ENCODE results near the gene ITGAL. TPM values are rescaled to one million over a fixed set of nuclear protein-coding genes. Genes with fewer than 3 reads are reported as not detected.
A peak's percentile ranks its signal among the peaks of the same experiment; 100 is the strongest.
"Not testable (repeated sequence)": the region's sequence is repeated elsewhere in the genome, so short reads cannot be mapped to it uniquely, and the experiment has no call there.

The ITGAL gene
- total and polyA plus RNA-seq, 2 of the 13 experiments (the other 11 are each of a cell fraction or from before 2014, with no cell fraction given) = 0.86 to 1.2 TPM

DNA sequence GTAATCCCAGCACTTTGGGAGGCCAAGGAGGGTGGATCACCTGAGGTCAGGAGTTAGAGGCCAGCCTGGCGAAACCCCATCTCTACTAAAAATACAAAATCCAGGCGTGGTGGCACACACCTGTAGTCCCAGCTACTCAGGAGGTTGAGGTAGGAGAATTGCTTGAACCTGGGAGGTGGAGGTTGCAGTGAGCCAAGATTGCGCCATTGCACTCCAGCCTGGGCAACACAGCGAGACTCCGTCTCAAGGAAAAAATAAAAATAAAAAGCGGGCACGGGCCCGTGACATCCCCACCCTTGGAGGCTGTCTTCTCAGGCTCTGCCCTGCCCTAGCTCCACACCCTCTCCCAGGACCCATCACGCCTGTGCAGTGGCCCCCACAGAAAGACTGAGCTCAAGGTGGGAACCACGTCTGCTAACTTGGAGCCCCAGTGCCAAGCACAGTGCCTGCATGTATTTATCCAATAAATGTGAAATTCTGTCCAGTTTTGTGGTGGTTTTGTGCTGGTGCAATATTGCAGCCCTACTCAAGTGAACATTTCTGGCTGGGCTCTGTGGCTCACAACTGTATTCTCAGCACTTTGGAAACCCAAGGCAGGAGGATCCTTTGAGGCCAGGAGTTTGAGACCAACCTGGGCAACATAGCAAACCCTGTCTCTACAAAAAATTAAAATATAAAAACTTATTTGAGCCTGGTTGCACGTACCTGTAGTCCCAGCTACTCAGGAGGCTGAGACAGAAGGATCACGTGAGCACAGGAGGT, 50.3 kb downstream of the ITGAL start:
- intact Hi-C loops (cut with micrococcal nuclease; ENCODE audit: unreplicated experiment) = loop anchor here (10.0 kb wide), 1 partner anchor 132 kb away; the partner anchor contains the start of genes FBRS and PRR14
- Histone ChIP-seq H3K4me1 (ENCODE audit: insufficient read depth, low read length) (peaks cover 60% of the 10 kb centered on the region), H3K4me3 (replicated peaks in 1 of 3; ENCODE audit: insufficient read depth in 1 of 3, low read depth in 2 of 3, low read length in 3 of 3) (peak overlapping the region in 1 of 3 experiments; percentile 61; a peak in 2 of 6 replicates), H3K4me2 (ENCODE audit: low read depth, low read length) (peak overlapping the region; percentile 86)
- in situ Hi-C loops (cut with HindIII; ENCODE audit: extremely low pct_ligation_motif_present, low pct_unique_long_range_greater_than_20kb); H3K9ac ChIP-seq (ENCODE audit: insufficient read depth, low read depth, low read length); DNase-seq (ENCODE audit: low spot score); H3K9me3 ChIP-seq (ENCODE audit: low read length); H2AFZ ChIP-seq (ENCODE audit: low read length); H3K27ac ChIP-seq (ENCODE audit: extremely low read length, insufficient read depth, low read length); H3K27me3 ChIP-seq (ENCODE audit: control insufficient read depth in 1 of 2, insufficient read depth in 2 of 2, low read length in 2 of 2); H3K79me2 ChIP-seq (ENCODE audit: insufficient read depth, low read length); H4K20me1 ChIP-seq (ENCODE audit: insufficient read depth, low read length); FAIRE-seq; H3K36me3 ChIP-seq (replicated peaks in 1 of 2; ENCODE audit: control insufficient read depth in 1 of 2, insufficient read depth in 2 of 2, low read length in 2 of 2); ATAC-seq; BruUV-seq (replicated peaks); CTCF ChIA-PET (ENCODE audit: low intra/inter-chr PET ratio, low total read pairs): not testable (repeated sequence)
- TF ChIP-seq KDM3A (CRISPR knock-in tag; IDR thresholded peaks at IDR 0.05; ENCODE audit: low read depth) (0 out of 2 replicates have a peak, but pooled peaks have one; percentile 15), TBX3 (IDR thresholded peaks at IDR 0.05; ENCODE audit: borderline replicate concordance) (0 out of 2 replicates have a peak, but pooled peaks have one; percentile 3), SMAD1 (CRISPR knock-in tag; IDR thresholded peaks at IDR 0.05; ENCODE audit: borderline replicate concordance, low read depth) (0 out of 2 replicates have a peak, but pooled peaks have one; percentile 32), HDAC1 (CRISPR knock-in tag; IDR thresholded peaks at IDR 0.05) (0 out of 2 replicates have a peak, but pooled peaks have one; percentile 4), TERF1 (CRISPR knock-in tag; IDR thresholded peaks at IDR 0.05) (0 out of 2 replicates have a peak, but pooled peaks have one; percentile 30), TMF1 (CRISPR knock-in tag; IDR thresholded peaks at IDR 0.05; ENCODE audit: low read depth) (peak; percentile 9; the same call in 1 of the 2 replicates), ZC3H13 (CRISPR knock-in tag; IDR thresholded peaks at IDR 0.05) (peak; percentile 5; the same call in 1 of the 2 replicates), POLR2G (IDR thresholded peaks at IDR 0.05; ENCODE audit: low read depth, low read length) (peak; percentile 53; the same call in 1 of the 2 replicates), ZNF121 (CRISPR knock-in tag; IDR thresholded peaks at IDR 0.05) (peak; percentile 96), TGIF2 (CRISPR knock-in tag; IDR thresholded peaks at IDR 0.05) (0 out of 2 replicates have a peak, but pooled peaks have one; percentile 12), ZMYM3 (CRISPR knock-in tag; IDR thresholded peaks at IDR 0.05) (peak; percentile 54), POLR2AphosphoS5 (IDR thresholded peaks at IDR 0.05; ENCODE audit: low read depth, low read length) (peak; percentile 37; the same call in 1 of the 2 replicates), KDM5B (CRISPR knock-in tag; IDR thresholded peaks at IDR 0.05; ENCODE audit: borderline replicate concordance) (0 out of 2 replicates have a peak, but pooled peaks have one; percentile 26)
- TF ChIP-seq, protein P1, sequence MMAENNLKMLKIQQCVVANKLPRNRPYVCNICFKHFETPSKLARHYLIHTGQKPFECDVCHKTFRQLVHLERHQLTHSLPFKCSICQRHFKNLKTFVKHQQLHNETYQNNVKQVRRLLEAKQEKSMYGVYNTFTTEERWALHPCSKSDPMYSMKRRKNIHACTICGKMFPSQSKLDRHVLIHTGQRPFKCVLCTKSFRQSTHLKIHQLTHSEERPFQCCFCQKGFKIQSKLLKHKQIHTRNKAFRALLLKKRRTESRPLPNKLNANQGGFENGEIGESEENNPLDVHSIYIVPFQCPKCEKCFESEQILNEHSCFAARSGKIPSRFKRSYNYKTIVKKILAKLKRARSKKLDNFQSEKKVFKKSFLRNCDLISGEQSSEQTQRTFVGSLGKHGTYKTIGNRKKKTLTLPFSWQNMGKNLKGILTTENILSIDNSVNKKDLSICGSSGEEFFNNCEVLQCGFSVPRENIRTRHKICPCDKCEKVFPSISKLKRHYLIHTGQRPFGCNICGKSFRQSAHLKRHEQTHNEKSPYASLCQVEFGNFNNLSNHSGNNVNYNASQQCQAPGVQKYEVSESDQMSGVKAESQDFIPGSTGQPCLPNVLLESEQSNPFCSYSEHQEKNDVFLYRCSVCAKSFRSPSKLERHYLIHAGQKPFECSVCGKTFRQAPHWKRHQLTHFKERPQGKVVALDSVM (CRISPR knock-in tag; IDR thresholded peaks at IDR 0.05) = peak; percentile 68
- TF ChIP-seq, protein P2, sequence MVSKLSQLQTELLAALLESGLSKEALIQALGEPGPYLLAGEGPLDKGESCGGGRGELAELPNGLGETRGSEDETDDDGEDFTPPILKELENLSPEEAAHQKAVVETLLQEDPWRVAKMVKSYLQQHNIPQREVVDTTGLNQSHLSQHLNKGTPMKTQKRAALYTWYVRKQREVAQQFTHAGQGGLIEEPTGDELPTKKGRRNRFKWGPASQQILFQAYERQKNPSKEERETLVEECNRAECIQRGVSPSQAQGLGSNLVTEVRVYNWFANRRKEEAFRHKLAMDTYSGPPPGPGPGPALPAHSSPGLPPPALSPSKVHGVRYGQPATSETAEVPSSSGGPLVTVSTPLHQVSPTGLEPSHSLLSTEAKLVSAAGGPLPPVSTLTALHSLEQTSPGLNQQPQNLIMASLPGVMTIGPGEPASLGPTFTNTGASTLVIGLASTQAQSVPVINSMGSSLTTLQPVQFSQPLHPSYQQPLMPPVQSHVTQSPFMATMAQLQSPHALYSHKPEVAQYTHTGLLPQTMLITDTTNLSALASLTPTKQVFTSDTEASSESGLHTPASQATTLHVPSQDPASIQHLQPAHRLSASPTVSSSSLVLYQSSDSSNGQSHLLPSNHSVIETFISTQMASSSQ (IDR thresholded peaks at IDR 0.05; ENCODE audit: low read depth) = not testable (repeated sequence)
- TF ChIP-seq, protein P2 (CRISPR knock-in tag; IDR thresholded peaks at IDR 0.05; ENCODE audit: borderline replicate concordance) = 0 out of 2 replicates have a peak, but pooled peaks have one; percentile 4
- POLR2A ChIA-PET = interaction anchor here (0.9 to 1.8 kb wide), 7 partner anchors 12 to 93 kb away, joined by 3 to 11 read pairs (median 7); partner anchors contain the start of genes DCTPP1, ZNF689, ZNF747 and ZNF764
- 87% methylated on average over 12 of the region's 12 CpGs for WGBS (ENCODE audit: low lambda C conversion rate)
